Measurements from ENCODE around the gene KIRREL3.

DNA sequence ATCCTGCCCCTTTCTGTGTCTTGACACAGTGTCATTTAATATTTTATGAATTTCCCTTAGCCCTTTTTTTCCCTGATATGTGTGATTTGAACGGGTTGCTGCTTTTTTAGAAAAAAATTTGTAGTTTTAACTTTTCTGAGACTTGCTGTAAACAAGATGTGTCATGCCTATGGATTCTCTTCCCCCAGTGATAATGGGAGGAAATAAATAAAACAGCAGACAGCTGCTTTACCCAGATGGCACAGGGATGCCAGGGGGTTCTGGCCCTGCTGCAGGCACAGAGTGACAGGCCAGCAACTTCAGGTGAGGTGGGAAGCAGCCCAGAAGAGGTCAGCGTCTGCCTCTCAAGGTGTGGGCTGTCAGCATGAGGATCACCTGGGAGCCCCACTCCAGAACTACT lies 266.9 kb downstream of the KIRREL3 start:
- no peak for TF ChIP-seq POLR2A (IDR thresholded peaks at IDR 0.05)
- TF ChIP-seq, protein P1, sequence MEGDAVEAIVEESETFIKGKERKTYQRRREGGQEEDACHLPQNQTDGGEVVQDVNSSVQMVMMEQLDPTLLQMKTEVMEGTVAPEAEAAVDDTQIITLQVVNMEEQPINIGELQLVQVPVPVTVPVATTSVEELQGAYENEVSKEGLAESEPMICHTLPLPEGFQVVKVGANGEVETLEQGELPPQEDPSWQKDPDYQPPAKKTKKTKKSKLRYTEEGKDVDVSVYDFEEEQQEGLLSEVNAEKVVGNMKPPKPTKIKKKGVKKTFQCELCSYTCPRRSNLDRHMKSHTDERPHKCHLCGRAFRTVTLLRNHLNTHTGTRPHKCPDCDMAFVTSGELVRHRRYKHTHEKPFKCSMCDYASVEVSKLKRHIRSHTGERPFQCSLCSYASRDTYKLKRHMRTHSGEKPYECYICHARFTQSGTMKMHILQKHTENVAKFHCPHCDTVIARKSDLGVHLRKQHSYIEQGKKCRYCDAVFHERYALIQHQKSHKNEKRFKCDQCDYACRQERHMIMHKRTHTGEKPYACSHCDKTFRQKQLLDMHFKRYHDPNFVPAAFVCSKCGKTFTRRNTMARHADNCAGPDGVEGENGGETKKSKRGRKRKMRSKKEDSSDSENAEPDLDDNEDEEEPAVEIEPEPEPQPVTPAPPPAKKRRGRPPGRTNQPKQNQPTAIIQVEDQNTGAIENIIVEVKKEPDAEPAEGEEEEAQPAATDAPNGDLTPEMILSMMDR (IDR thresholded peaks at IDR 0.05), result no peak

Data from testis (tissue), 2 donors.